Progenitor cell of endocrine pancreas (in vitro differentiated cells): ENCODE results near the gene PNMA8C. TPM values are rescaled to one million over a fixed set of nuclear protein-coding genes. Genes with fewer than 3 reads are reported as not detected.

Experiments
- DNase-seq: peaks from one replicate; pipeline ENCODE4 v3.0.0; 2021; ENCODE audit warnings: low spot score; ENCODE audit not compliant: unreplicated experiment
- H3K27ac Mint-ChIP-seq: 2 replicates; pipeline ENCODE4 v1.8.0; 2021; ENCODE audit warnings: mild to moderate bottlenecking, moderate library complexity, mixed read lengths
- H3K27me3 Mint-ChIP-seq: 2 replicates; pipeline ENCODE4 v1.8.0; 2021; ENCODE audit warnings: mixed read lengths
- H3K36me3 Mint-ChIP-seq: 2 replicates; pipeline ENCODE4 v1.8.0; 2022; ENCODE audit warnings: mixed read lengths; ENCODE audit not compliant: insufficient read depth
- H3K4me1 Mint-ChIP-seq: 2 replicates; pipeline ENCODE4 v1.8.0; 2021; ENCODE audit warnings: low read depth, mixed read lengths
- H3K4me3 Mint-ChIP-seq: 2 replicates; pipeline ENCODE4 v1.8.0; 2021; ENCODE audit warnings: low read depth, mild to moderate bottlenecking, moderate library complexity, mixed read lengths
- H3K9me3 Mint-ChIP-seq: 2 replicates; pipeline ENCODE4 v1.8.0; 2021; ENCODE audit warnings: low read depth, mixed read lengths
- CTCF ChIP-seq: fragments of 200-600 bp; sonication (generic); IDR thresholded peaks from one replicate; pipeline ENCODE4 v1.5.0; 2021; ENCODE audit warnings: antibody characterized with exemption, mild to moderate bottlenecking; ENCODE audit not compliant: unreplicated experiment
- total RNA-seq: library from RNA; stranded (reverse); gene quantifications from 2 replicates; pipeline ENCODE4 v1.2.1, GENCODE V29; 2021

The PNMA8C gene
- total RNA-seq, 1 donor from 2014 or later = 0.19 TPM

DNA sequence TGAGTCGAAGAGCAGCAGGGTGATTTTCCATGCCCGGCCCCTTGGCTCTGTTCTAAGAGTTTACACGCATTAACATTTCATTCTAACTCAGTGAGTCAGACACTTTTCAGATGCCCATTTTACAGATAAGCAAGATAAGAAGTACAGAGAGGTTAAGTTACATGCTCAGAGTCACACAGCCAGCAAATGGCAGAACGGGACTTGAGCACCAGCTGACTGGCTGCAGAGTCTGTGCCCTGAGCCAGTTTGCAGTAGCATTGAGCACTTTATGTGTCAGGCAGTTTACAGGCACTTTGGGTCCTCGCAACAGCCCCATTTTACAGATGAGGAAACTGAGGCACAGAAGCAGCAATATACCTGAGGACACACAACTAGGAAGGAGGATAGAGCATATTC lies 34.3 kb downstream of the PNMA8C start:
- Mint-ChIP-seq H3K4me1 (no peaks in the 10 kb centered on the region), H3K9me3 (no peaks in the 10 kb centered on the region), H3K27ac (no peak overlapping the region), H3K4me3 (no peak overlapping the region), H3K27me3 (no peaks in the 10 kb centered on the region), H3K36me3 (peaks cover 13% of the 10 kb centered on the region)
- no peak for TF ChIP-seq CTCF
- DNase-seq = no peak

DNA sequence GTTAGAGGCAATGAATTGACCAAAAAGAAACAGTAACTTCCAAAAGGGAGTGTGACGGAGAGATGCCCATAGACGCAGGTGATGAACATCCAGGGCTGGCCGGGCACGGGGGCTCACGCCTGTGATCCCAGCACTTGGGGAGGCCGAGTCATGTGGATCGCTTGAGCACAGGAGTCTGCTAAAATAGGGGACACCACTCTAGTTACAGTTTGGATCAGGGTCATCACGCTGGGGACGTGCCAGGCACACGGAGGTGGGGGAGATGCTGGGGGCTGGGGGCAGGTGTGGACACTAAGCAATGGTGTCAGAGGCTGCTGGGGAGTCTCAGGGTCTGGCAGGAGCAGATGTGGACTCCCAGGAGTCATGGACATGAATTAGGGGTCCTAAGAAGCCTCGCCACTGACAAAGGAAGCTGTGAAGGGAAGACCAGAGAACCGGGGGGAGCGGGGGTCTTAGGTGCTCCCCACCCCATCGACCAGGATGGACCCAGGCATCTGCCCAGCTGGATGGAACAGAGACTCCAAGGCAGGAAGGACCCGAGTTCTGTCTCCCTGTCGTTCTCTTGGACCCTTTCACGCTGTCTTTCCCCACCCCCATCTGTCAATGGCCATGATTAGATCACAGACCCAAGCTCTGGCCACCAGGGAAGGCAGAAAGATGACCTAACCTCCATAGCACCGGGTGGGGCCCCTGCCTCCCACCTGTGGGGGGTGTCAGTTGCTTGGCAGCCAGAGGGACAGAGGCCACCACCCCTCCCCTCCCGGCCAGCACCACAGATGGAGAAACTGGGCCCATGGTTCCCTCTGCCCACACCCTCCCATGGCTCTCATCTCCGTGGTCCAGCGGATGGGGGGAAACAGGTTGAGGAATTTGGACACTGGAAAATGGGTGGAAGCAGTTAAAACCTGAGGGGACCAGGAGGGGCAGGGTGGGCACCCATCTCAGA lies 35.0 kb downstream of the PNMA8C start:
- Mint-ChIP-seq H3K4me3 (no peak overlapping the region), H3K4me1 (no peaks in the 10 kb centered on the region), H3K9me3 (no peaks in the 10 kb centered on the region), H3K27ac (no peak overlapping the region), H3K36me3 (peaks cover 15% of the 10 kb centered on the region), H3K27me3 (no peaks in the 10 kb centered on the region)
- TF ChIP-seq CTCF = no peak
- no peak for DNase-seq

DNA sequence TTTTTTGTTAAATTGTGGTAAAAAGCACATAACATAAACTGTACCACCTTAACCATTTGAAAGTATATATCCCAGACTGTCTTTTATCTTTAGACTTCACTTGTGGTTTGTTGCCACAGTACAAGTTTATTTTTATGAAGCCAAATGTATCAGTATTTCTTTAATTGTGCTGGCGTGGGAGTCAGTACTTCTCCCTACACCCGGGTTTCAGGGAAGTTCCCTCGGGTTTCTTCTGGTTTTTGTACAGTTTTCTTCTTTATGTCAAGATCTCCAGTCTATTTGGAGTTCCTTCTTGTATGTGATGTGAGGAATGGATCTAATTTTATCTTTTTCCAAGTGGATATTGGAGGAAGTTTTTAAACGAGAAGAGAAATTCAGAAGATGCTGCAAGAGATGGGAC lies 35.9 kb downstream of the PNMA8C start:
- H3K4me1 Mint-ChIP-seq = no peaks in the 10 kb centered on the region
- no peaks in the 10 kb centered on the region for H3K27me3 Mint-ChIP-seq
- peaks cover 22% of the 10 kb centered on the region for H3K36me3 Mint-ChIP-seq
- DNase-seq = no peak
- H3K4me3 Mint-ChIP-seq = no peak overlapping the region
- H3K9me3 Mint-ChIP-seq = no peaks in the 10 kb centered on the region
- no peak overlapping the region for H3K27ac Mint-ChIP-seq
- TF ChIP-seq CTCF = no peak

- peaks cover 26% of the 10 kb centered on the region for H3K36me3 Mint-ChIP-seq
Observed at GRCh38 chr19:46392252-46392801, 36.4 kb downstream of the PNMA8C start.

More at GRCh38 chr19:46392252-46392801, 36.4 kb downstream of the PNMA8C start:
- no peak for DNase-seq
- no peak overlapping the region for H3K4me3 Mint-ChIP-seq
- H3K4me1 Mint-ChIP-seq = no peaks in the 10 kb centered on the region
- no peaks in the 10 kb centered on the region for H3K9me3 Mint-ChIP-seq
- no peak for TF ChIP-seq CTCF
- H3K27me3 Mint-ChIP-seq = no peaks in the 10 kb centered on the region
- H3K27ac Mint-ChIP-seq = no peak overlapping the region
